Activated gamma-delta T cell treated with anti-CD3 and anti-CD28 coated beads, Interleukin-2, amount 50 U/mL, for 16 hours (primary cell): ENCODE results near the gene FBXL7.

ENCODE experiments used
- DNase-seq: peaks from one replicate; pipeline ENCODE4 v3.0.0-alpha.2; 2020; ENCODE audit warnings: low read depth

FBXL7 gene

GRCh38 chr5:15499528-15500324, at the start of gene FBXL7:
Gene FBXL7 (plus strand): TSS chr5:15500180.
- DNase-seq: no peak

- no peak for DNase-seq
Measured at GRCh38 chr5:15450473-15450872, 49.5 kb upstream of the FBXL7 start.

DNA sequence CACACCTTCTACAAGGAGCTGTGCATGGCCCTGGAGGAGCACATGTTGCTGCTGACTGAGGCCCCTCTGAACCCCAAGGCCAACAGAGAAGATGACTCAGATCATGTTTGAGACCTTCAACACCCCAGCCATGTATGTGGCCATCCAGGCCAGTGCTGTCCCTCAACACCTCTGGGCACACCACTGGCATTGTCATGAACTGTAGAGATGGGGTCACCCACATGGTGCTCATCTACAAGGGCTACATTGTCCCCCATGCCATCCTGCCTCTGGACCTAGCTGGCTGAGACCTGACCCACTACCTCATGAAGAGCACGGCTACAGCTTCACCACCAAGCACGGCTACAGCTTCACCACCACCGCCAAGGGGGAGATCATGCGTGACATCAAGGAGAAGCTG, 49.0 kb upstream of the FBXL7 start:
- no peak for DNase-seq

- DNase-seq: no peak
Measured at GRCh38 chr5:15452030-15452429, 48.0 kb upstream of the FBXL7 start.

GRCh38 chr5:15452781-15453180, 47.2 kb upstream of the FBXL7 start:
- DNase-seq: no peak

GRCh38 chr5:15459200-15459599, 40.8 kb upstream of the FBXL7 start:
- DNase-seq: no peak

- no peak for DNase-seq
Measured at GRCh38 chr5:15463231-15463980, 36.6 kb upstream of the FBXL7 start.

- DNase-seq: no peak
Measured at GRCh38 chr5:15472116-15472515, 27.9 kb upstream of the FBXL7 start.

- DNase-seq: no peak
Measured at GRCh38 chr5:15474143-15474719, 25.7 kb upstream of the FBXL7 start.

GRCh38 chr5:15475367-15475766, 24.6 kb upstream of the FBXL7 start:
- DNase-seq: no peak

GRCh38 chr5:15476977-15477376, 23.0 kb upstream of the FBXL7 start:
- no peak for DNase-seq

GRCh38 chr5:15480436-15480835, 19.5 kb upstream of the FBXL7 start:
- DNase-seq: no peak

GRCh38 chr5:15483351-15484097, 16.5 kb upstream of the FBXL7 start:
- DNase-seq: no peak

DNA sequence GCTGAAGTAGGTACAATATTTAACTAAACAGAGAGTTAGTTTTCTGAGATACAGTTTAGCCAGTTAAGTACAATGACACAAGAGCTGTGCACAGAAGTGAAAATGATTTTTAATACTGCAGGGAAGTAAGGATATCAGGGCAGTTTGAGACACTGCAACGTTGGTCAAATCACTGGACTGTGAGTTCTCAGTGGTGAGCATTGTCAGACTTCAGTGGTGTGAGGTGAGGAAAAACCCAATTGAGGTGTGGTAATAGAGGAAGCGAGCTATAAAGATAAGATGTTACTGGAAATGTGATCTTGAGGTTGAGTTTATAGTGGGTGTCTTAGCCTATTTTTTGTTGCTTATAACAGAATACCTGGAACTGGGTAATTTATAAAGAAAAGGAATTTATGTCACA, 12.8 kb upstream of the FBXL7 start:
- DNase-seq: no peak

- no peak for DNase-seq
Measured at GRCh38 chr5:15489571-15490235, 10.3 kb upstream of the FBXL7 start.

- no peak for DNase-seq
Measured at GRCh38 chr5:15492545-15492944, 7.4 kb upstream of the FBXL7 start.

DNA sequence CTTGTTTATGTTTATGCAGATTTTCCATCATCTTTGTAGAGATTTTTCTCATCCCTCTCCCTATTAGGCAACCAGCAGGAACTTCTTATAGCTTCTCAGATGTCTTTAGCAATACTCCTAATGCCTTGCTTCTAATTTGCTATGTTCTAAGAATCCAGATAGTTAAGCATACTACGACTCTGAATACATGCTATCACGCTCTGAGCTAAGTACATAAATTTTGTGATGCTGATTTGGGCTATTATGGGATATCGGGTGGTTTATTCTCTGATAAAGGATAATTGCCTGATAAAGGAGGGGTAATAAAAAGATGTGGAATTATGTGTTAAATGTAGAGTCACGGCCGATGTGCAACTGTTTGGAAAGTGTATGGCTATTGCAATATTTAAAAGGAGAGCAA, 6.5 kb upstream of the FBXL7 start:
- no peak for DNase-seq

- no peak for DNase-seq
Measured at GRCh38 chr5:15495026-15495425, 5.0 kb upstream of the FBXL7 start.

DNA sequence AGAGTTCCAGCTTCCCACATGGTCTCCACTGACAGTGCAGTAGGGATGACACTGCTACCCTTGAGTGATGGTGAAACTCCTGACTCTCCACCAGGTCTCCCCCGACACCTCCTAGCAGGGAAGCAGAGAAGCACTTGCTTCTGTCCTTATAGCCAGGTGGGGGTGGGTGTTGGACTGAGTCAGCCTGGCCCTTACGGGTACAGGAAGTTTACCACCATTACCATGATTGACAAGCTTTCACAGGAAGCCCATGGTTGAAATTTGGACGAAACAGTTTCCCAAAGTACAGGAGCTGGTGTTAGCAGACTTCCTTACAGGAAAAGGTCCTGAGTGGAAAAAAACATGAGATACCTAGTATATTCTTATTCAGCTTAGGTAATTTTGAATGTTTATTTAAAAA, 3.1 kb upstream of the FBXL7 start:
- DNase-seq: no peak

DNA sequence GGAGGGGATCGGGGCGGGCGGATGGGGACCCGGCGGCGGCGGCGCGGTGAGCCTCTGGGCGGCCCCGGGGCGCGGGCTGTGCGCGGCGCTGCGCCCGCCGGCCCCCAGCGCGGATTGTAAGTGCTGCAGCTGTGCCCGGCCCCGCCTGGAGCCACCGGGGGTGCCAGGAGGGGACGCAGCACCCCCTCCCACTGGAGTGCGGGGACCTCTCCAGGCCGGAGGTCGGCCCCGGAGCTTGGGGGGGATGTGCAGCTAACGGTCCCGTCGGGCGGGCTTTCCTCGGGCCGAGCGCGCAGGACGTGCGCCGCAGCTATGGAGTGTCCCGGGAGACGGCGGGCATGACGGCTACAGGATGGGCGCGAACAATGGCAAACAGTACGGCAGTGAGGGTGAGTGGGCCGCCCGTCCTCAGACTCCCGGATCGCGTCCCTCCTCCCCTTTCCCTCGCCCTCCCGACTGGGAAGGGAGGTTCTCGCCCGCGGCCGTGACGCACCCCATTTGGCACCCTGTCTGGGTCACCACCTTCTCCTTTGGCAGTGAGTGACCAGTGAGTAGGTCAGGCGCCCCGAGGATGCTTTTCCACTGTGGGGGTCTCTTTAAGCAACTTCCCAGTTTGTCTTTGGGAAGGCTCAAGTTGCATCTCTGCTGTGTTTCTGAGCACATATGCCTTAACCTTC, 483 bp downstream of the FBXL7 start:
- no peak for DNase-seq

DNA sequence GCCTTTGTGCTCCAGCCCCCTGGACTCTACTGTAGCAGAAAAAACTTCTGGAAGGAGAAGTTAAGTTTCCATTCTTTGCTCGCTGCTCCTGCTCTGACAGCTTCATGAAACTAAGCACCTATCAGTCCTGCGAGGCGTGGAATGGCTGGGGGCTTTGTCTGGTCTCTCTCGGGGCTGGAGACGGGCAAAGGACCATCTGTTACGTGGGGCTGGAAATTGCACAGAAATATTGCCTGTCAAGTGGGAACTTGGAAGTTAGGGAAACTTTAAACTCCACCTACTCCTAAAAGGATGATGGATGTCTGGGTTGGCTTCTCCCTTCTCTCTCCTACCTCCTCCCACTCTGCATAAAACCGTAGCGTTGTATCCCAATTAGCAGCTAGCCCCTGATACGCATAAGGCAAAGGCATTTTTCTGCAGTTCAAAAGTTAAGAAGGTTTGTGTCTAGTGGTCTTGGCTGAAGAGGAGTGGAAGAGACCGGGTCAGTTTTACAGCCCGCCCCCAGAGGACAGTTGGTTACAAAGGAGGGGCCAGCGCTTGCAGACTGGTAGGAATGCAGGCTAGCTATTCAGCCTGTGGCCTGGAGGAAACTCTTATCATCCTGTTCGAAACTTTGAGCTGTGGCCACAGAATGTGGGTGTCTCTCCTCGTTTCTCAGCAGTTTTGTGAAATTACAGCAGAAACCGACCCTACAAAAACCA, 1.3 kb downstream of the FBXL7 start:
- no peak for DNase-seq
